ENCODE data around the gene CFAP58.

CFAP58 gene, protein sequence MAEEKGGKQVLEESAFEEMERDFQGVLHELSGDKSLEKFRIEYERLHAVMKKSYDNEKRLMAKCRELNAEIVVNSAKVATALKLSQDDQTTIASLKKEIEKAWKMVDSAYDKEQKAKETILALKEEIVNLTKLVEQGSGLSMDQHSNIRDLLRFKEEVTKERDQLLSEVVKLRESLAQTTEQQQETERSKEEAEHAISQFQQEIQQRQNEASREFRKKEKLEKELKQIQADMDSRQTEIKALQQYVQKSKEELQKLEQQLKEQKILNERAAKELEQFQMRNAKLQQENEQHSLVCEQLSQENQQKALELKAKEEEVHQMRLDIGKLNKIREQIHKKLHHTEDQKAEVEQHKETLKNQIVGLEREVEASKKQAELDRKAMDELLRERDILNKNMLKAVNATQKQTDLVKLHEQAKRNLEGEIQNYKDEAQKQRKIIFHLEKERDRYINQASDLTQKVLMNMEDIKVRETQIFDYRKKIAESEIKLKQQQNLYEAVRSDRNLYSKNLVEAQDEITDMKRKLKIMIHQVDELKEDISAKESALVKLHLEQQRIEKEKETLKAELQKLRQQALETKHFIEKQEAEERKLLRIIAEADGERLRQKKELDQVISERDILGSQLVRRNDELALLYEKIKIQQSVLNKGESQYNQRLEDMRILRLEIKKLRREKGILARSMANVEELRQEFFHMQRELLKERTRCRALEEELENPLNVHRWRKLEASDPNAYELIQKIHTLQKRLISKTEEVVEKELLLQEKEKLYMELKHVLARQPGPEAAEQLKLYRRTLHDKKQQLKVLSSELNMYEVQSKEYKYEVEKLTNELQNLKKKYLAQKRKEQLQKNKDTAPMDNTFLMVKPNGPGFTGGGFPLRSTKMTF

DNA sequence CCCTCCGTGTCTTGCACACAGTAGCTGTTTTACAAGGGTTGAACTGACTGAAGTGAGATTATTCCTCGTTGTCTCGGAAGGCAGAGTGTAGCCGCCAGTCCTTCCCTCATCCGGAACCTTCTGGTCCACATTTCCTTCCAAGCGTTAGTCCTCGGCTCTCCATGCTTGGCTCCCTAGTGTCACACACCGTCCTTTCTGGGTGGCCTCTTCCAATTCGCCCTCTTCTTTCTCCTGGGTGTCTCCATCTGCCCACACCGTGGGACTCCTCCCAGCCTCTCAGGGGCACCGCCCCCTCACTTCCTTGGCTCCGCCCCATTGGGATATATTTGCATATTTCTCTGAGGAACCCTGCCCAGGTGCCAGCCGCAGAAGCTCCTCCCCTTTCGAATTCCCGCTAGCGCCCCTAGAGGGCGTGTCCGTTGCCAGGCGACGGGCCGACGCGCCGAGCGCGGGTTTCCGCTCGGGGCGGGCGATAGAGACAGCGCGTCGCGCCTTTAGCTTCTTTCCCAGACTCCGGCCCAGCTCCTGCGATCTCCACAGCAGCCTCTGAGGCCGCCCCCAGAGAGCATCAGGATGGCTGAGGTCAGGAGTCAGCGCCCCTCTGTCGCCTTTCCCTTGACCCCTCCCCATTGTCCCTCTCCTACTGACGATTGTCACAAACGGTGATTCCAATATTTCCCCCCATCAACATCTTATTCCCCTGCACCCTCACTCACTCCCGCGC is at the start of gene CFAP58:
Gene CFAP58 (plus strand): TSS at position 509 of the 724 bp plus-strand sequence. CDS start 65 bp downstream, at position 574.
- DNase-seq = peak; percentile 59

DNA sequence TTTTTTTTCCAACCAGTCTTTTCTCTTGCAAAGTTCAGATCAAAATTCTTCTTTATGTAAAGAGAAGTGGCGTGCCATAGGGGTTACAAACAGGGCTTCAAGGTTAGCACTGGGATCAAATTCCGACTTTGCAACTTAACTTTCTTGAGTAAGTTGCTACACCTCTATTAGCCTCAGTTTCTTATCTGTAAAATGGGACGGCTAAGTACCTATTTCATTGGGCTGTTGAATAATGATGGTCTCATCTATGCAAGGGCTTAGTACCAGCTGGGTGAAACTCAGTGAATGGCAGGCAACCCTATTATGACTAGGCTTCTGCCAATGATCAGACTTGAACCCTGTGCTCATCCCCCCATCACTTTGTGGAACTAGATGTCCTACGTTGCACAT is 49.3 kb upstream of the CFAP58 start:
- no peak for DNase-seq

DNA sequence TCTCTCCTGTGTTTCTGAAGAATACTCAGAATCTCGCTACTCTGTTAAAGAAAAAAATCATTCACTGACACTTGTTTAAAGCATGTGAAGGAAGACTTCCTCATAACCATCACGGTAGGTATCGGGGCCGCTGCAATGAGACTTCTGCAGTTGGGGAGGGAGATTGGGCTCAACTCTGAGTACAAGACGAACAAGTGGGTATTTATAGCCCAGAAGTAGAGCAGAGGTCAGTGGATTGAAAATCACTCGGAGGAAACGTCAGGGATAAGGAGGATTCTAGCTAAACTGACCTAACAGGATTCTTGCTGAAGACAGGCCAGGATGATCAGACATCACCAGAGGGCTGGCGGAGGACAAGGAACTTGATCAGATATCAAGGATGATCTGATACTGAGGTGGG is 48.7 kb upstream of the CFAP58 start:
- DNase-seq = no peak

DNA sequence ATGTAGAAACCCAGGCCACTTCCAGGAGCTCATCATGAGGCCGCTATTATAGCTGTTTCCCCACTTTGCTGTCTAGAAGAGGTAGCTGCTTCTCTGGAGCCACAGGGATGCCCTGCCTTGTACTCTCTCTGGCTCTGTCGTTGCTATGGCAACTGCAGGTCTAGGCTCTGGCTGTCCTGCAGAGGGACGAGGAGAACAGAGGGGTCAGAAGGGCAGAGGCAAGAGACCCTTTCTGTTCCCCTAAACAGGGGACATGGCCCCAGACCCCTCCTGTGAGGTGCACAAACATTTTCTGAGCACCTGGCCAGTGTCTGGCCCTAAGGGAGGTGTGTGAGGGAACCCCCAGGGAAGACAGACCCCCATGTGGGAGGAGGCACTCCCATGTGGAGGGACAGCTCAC is 46.7 kb upstream of the CFAP58 start:
- no peak for DNase-seq

DNA sequence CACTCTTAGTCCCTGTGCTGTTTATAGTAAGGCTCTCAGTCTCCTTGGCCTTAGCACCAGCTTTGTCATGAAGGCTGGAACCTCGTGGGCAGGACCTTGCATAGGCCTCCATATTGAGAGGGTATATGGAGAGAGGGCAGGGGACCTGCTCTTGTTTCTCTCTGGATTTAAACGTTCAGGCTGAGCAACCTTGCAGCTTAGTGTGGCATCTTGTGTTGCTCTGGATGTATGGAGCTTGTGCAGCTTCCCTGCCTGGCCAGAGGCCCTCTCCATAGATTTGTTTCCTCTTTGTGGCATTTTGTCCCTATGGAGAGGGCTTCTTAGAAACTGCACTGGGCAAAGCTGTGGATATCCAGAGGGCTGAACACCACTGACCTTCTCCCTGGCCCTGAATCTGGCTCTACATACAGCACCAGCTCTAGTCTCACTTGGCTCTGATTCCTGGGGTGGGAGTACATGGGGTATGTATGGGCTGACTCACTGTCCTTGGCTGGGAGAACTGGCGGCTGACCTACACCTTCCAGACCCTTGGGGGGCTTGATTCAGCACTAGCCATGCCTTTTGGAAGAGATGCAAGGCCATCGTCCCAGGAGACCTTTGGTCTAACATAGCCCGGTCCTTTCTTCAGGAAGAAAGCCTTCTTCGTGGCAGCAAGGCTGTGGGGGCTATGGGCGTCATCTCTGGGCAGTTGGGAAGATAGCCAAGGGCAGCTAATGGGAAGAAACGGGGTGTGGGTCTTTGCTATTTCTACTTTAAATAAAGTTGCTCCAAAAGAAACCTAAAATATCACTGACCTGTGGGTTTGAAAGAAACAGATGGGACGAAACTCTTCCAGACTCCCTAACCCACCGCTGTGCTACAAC is 45.8 kb upstream of the CFAP58 start:
- no peak for DNase-seq

DNA sequence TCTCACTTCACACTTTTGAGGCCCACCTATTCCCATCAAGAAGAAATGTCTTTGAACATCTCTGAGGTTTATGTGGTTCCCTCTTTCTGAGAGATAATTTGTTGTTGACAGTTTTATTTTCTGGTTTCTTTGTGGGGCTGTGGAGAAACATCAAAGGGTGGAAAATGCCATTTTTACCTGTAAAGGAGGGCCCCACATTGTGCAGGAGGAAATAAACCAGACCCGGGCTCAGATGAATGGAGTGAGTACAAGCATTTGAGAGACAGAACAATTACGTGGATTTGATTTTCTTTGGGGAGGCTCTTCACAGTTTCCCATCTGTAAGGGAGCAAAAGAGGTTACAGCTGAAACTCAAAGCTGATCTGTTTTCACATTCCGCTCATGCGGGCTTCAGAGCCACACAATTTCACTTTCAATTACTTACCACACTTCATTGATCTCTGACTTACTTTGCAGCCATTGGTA is 45.2 kb upstream of the CFAP58 start:
- DNase-seq = no peak

DNA sequence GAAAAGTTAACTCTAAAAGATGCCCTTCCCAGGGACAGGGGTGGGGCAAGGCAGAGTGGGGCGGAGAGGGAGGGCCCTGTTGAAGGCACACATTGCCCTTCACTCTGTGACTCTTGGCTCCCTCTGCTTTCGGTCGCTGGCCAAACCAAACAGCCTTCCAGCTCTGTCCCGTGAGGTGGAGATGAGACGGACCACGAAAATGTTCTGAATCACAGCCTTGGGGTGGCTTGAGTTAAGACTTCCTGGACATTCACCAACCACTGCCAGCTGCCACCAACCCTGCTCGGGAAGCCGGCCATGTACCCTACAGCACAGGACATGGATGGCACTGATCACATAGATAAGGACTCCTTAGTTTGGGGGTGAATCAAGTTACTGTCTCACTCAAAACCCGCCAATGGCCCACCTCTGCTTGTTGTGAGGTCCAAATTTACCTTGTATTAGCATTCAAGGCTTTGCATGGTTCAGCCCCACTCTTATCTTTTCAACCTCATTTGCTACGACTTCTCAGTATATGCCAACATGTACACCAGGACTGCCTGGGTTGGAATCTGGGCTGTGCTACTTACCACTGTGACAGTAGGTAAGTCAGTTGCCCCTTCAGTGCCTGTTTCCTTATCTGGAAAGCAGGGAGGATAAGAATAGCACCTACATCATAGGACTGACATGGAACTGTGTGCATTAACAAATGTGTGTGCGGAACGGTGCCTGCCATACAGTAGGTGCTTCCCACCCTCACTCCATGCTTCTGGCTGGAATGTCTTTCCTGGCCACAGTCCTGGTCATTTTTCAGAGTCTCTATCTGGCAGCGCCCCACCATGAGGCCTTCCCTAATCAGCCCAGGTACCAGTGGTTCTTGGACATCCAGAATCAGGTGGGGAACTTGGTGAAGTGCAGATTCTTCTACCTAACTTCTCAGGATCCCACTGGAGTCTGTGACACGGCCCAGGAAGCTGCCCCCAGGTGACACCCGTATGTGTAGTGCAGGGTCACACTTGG is 43.4 kb upstream of the CFAP58 start:
- no peak for DNase-seq

DNA sequence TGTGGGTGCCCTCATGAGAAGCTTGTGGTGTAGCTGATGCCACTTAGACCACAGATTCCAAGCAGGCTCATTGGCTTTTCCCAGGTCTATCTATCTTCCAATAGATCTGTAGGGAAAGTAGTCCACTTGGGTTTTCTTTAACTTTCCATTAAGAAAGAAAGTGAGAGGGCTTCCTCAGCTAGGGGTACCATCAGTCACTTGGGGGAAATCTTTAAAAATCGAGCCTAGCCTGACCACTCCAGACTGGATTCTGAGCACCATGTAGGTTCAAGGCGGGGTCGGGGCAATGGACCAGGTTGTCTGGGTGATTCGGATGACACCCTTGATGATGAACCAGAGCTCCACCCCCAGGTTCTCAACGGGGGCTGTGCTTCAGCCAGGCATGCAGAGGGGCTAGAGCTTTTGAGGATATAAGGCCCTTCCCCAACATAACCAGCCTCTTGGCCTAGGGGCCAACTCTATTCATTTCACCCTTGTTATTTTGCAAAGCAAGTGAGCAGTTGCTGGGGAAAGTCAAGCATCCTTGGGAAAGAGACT is 42.4 kb upstream of the CFAP58 start:
- DNase-seq = no peak

DNA sequence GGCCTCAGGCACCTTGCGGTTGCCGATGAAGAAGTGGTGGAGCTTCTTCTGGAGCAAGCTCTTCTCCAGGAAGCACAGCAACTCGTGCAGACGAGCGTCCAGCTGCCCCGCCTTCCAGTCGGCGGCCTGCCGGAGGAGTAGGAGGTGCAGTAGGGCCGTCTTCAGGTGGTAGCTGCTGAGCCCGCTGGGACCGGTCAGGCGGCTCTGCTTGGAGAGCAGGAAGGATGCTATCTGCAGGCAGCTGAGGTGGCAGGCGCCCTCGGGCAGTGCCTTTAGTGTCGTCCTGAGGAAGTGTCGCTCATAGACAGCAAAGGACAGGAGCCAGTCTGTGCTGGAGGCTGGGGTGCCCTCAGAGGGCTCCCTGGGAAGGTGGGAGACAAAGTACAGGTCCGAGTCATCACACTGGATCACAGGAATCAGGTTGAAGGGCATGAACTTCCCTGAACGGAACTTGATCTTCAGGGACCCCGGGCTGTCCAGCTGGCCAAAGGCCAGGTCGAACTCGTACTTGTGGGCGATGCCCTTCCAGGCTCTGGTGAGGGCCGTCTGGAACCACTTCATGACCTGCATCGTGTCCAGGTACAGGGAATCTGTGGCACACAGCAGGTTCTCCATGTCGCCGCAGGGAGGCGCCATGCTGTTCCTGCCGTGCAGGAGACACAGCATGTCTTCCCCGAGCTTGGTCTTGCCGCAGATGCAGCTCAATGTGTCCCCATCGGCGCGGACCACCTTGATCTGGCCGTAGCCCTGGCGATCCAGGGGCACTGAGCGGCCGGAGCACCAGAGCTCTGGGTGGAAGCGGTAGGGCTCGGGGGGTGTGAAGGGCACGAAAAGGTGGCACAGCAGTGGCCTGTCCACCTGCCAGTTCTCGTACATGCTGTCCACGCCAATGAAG is 38.8 kb upstream of the CFAP58 start:
- no peak for DNase-seq

DNA sequence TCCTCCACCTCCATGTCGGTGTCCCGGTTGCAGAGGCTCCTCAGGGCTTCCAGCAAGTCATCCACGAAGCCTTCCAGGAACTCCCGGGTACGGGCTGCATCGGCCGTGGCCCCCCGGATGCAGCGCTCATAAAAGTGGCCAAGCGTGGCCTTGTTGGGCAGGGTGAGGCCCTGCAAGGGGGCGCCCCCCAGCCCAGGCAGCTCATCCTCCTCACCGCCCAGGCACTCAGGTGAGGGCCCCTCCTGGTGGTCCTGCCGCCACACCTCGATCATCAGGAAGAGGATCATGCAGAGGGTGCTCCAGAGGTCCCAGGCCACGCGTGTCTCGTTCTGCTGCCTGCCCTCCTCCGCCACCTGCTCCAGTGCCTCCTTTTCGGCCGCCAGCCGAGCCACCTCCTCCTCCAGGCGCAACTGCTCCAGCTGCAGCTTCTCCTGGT is 38.1 kb upstream of the CFAP58 start:
- no peak for DNase-seq

DNA sequence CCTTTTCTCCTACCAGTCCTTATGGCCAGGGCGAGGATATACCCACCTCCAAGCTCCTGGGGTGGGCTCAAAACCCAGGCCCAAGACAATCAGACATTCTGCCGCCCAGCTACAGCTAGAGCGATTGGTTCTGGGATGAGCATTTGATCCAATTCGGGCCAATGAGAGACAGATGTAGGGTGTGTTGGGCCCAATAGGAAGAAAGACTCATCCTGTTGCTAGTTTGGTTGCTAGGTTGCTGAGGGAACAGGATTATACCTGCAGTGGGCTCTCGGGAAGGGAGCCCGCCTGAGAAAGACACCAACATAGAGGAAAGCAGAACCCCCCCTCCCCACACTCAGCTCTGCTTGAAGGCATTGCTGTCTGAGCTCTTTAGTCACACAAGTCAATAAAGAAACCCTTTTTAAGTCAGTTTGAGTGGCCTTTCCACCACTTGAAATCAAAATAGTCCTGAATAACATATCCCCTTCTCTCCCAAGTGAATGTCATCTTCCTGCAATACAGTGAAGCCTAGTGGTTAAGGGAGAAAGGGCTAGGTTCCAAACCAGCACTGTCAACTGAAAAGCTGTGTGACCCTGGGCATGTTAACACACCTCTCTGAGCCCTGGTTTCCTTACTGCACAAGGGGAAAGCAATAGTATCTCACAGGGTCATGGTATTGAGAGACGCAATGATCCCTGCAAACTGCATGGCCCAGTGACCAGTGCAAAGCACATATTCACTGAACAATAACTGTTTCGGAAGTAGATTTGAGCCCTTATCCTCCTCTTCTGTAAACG is 37.1 kb upstream of the CFAP58 start:
- DNase-seq = no peak

DNA sequence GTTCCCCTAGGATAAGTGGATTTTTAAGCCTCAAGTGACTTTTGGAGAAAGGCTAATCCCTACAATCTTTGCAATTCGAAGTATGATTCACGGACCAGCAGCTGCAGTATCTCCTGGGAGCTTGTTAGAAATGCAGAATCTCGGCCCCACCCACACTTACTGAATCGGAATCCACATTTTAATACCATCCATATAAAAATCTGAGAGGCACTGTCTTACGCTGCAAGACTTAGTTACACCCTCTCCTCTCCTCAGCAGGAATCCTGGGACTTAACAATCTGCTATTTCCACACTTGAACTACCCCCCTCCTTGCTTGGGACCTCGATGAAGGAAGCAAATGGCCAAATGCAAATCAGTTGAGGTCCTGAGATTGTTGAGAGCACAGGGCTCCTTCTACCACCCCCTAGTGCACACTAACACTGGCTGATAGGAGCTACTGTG is 36.3 kb upstream of the CFAP58 start:
- no peak for DNase-seq

DNA sequence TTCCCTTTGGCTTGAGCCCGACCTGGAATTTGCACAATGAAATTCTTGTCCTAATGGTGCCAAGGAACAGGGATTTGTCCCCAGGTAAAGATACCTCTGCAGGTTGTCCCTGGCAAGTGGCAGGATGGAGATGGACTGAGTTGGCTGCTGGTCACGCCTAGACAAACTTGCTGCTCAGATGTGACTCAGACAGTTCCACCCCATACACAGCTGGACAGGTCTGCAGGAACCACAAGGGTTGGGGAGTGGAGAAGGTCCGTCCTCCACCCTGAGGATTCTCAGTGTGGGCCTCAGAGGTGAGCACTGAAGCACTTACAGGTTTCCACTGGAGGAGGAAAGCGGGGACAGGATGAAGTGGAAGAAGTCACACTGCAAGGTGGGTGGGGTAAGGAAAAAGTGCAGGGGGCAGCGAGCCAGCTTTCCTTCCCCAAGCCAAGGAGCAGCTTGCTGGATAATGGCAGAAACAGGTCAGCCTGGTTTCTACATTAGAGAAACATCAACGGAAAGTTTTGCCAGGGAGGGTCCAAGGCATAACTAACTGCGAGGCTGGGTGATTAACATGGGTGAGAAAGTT is 35.8 kb upstream of the CFAP58 start:
- DNase-seq = no peak

DNA sequence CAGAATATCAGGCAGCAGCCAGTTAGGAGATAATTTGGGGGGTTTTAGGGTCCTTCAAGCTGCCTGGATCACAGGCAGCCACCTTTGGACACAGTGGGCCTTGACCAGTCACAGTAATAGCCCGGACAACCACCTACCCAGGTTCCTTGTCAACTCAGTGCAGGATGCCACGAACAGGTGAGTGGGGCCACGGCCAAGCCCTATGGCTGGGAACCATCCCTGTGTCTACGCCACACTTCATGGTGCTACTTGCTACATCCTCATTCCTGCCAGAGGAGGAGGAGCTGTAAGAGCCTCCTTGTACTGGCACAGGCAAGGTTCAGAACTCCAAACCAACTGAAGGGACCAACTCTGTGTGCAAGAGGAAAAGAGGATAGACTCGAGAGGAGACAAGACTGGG is 35.3 kb upstream of the CFAP58 start:
- DNase-seq = no peak

DNA sequence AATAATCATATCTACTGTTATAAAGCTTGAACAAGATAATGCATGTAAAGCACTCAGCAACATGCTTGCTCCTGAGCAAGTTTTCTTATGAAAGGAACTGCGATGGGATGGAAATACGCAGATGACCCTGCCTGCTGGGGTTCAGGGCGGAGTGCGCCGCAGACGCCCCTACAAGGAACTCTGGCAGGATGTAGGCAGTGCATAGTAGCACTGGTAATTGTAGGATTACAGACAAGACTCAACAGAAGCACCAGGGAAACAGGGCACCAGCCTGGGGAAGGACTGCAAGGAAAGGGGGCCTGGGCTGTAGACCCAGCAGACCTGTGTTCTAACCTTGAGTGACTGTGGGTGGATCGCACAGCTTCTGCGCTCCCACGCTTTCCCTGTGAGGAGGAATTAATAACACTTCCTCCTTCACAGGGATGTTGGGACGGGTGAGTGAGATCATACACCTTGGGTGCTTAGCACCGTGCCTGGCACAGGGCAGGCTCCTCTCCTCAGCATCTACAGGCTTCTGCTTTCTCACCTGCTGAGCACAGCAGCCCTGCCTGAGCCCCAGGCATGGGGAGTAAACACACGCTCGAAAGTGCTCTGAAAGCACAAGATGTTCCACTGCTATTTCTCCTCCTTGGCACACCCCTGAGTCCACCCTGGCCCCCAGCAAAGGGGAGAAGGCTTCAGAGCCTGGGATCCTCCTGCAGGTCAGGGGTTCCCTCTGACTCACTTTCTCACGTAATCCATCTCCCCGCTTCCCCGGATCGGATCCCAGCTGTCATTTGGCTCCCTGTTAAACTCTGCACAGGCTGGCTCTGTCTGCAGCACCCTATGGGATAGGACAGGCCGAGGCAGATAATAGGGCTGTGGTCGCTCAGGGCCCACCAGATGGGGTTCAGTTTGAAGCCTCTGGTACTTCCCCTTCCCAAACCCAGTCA is 34.6 kb upstream of the CFAP58 start:
- no peak for DNase-seq

DNA sequence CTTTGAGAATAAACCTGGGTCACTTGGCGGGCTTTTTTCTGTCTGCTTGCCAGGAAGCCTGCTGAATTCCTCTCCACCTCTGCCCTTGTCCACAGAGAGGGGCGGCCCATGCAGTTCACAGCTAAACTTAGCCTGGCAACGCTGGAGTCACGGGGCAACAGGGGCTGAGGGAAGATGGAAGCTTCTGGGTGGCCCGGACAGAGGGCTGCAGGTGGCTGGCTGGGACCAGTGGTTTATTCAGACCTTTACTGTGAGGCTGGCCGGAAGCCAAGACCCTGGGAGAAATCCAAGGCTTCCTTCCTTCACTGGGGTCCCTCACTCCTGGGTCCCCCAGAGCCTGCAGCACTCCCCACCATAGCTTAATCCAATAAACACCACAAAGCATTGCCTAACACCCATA is 32.4 kb upstream of the CFAP58 start:
- DNase-seq = no peak

Measured in NCI-H2029 (cell line).